ENCODE data around the gene ZBTB18.

ZBTB18 gene

DNA sequence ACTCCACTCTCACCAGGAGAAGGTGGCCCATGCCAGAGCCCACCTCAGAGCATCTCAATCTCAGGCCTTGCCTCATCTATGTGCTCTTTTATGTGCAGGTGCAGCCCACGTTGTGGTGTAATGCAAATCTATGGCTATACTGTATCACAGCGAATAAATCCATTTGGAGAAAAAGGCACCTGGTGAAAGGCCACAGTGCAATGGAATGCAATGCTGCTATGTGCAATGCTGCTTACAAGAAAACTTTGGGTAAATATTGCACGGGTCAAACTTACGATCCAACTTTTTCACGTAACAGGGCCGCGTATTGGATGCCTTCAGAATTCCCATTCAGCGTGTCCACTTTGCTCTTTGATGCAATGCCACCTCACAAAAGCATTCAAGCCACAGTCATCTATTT, 13.5 kb downstream of the ZBTB18 start:
- no peak for DNase-seq

DNA sequence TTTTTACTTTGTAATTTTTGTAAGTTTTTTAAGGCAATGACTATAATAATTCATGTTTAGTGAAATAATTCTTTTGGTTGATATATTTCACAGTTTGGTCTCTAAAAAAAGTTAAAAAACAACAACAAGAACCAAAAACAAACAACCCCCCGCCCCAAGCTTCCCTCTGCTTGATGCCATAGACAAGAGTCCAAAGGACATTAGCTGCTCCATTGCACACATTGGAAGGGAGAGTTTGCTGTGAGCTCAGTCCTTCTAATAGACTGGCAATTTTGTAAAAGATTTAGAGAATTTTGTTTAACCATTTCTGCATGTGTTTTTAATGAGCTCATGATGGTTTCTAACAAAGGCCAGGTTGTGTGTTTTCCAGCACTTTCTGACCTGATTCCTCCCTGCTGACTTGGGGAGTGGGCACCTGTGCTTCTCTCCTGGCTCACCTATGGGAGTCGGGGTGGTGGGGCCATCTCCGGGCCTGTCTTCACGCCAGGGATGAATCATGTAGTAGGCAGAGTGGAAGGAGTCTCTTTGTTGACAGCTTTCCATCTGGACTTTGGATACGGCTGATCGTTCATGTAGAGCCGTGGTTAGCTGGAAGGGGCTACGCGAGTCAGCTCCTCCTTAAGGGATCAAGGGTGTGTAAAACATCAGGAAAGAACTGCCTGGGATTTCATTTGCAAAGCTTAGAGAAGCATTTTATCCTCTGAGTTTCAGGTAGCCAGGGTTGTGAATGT, 14.1 kb downstream of the ZBTB18 start:
- peak in 1 of 2 experiments; percentile 59 for DNase-seq

DNA sequence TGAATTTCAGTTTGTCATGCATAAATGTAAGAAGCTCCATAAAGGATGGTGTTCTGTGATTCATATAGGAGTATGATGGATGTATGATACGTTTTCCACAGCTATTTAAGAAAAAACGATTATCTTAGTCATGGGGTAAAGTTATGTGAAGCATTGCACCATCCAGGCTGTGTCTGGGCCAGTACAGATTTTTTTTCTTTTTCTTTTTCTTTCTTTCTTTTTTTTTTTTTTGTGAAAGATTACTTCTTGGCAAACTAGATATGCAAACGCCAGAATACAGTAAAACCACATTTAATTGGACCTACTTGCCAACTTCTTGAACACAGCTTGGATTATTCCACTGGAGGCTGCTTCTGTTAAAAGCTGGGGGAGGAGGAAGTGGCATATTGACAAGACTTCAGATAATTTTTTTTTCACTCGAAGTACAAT, 14.9 kb downstream of the ZBTB18 start:
- DNase-seq, result no peak

DNA sequence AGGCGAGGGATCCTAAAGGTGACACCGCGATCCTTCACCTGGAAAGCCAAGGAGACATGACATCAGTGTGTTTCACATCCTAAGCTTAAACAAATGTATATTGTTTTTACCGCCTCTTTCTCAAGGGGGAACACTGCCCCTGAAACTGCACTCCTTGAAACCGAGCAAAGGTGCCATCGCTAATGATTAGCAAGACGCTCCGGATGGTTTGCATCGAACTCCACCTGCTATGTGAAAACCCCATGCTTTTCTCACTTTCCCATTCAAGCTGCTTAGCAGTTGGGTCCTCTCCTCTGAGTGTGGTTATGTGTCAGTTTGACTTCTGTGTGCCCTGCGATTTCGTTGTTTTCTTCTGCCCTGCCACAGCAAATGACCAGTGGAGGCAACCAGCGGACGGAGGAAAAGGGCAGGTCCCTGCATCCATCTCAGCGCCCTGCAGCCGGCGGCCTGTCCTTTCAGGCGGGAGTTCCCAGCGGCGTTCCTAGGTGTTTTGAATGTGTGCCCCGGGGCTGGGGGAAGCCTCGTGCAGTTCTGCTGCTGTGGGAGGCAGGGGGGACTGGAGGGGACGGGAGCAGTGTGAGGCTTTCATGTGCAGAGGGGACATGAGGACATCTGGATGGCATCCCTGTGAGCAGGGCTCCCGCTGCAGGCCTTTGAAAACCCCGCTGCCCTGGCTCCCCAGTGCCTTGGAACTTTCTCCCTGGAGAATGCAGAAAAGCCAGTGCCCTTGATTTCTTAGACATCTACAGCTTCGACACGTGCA, 16.1 kb downstream of the ZBTB18 start:
- DNase-seq, result no peak

DNA sequence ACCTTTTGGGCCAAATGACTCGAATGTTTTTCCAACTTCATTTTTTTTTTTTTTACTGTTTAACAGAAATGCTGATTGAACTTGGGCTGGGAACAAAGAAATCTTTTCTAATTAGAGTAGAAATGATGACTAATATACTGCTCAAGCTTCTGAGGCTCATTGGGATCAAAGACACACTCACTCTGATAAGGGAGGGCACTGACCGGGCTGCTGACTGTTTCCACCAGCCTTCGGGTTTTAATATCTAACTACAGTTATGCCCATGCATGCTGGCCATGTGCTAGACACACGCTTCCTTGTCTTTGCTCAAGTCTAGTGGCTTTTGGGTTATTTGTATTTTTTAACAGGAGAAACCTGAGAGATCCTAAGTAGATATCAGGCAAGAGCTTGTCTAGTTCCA, 16.8 kb downstream of the ZBTB18 start:
- DNase-seq, result no peak

DNA sequence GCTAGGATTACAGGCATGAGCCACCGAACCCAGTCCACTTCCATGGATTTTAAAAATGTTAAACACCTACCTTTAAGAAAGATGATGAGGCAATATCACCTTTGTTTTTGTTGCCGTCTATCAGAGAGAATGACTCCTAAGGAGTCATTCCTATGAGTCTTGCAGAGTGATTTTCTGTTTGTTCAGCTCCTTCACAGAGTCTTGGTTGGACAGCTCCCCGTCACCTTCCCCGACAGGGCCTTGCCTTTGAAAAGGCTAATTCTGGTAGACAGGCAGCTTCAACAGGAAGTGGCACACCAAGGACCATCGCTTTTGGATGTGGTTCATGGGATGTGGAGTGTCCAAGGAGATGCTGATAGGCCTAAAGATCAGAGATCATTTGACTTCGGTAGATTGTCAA, 17.5 kb downstream of the ZBTB18 start:
- no peak for DNase-seq

DNA sequence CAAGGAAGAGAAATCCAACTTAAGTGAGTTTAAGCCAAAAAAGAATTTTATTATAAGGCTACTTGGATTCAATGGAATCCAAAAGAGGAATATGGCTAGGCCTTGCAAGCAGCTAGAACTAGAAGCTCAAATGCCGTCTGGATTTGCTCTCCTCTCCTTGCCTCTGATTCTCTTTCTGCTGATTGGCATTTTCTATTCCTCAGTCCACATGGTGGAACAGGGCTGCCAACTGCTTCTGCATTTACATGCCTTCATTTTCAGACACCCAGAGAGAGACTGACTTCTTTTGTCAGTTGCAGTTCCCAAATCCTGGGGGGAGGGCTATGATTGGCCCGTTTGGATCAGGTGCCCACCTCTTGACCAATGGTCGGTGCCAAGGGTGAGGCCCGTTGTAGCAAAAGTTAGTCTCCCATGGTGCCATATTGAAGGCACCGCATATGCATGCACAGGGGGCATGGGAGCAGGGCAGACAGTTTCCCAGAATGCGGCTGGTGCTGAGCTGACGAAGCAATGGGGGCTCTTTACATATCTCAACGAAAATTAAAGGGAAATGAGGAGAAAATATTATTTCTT, 18.3 kb downstream of the ZBTB18 start:
- no peak for DNase-seq

DNA sequence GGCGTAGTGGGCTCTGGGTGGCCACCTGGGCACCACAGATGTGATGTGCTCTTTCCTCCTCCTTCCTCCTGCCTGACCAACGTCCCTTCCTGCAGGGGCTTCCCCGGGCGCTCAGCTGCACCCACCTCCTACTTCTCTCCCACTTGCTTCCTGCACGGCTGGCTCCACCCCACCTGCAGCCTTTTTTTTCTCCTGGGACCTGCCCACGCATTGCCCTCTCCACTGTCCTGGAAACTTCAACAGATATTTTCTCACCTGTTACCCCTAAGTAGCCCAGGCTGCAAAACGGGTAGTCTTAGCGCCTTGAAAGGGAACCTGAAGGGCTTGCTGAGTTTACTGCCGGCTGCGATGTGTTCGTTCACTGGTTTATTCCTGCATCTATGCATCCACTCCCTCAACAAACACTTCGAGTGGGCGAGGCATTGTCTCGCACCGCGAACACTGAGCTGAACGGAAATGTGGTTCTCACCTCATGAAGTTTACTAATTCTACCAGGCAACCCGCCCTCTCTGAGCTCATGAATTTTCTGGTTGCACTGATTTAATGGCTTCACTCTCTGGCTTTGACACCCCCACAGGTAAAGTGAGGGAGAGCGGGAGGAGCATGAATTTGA, 23.6 kb downstream of the ZBTB18 start:
- DNase-seq, result no peak

DNA sequence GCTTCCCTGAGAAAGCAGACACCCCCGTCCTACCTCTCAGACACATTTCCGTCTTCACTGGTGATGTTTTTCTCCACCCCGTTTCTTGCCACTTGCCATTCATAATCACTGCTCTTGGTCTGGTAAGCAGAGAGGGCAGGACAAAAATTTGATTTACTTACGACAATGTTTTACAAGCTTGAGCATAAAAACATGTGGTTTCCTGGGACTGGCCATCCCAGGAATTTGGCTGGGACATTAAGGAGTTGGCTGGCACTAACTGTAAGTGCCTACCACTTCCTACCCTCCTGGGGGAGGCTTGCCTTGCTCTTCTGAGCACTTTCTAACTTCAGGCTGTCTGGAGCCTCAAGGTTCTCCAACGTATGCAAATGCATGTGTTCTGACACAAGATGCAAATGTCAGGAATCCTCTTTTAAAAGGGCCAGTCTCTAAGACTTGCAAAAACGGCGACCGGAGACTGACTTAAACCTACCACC, 24.2 kb downstream of the ZBTB18 start:
- no peak for DNase-seq

DNA sequence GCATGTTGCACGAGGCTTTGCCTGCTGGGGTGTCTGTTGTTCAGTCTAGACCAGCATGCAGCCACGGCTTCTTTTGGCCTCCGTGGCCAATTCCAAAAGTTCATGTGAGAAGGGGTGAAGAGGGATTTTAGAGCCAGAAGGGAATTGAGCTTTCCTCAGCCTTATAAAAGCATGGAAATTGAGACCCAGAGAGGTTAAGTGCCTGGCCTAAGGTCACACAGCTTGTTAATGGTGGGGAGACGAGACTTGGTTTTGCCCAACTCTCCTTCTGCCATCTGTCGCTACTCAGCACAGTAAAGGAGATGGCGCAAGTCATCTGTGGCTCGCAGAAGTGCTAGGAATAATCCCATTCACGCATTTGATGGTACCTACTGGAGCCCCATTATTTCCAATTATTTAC, 25.7 kb downstream of the ZBTB18 start:
- DNase-seq, result no peak

DNA sequence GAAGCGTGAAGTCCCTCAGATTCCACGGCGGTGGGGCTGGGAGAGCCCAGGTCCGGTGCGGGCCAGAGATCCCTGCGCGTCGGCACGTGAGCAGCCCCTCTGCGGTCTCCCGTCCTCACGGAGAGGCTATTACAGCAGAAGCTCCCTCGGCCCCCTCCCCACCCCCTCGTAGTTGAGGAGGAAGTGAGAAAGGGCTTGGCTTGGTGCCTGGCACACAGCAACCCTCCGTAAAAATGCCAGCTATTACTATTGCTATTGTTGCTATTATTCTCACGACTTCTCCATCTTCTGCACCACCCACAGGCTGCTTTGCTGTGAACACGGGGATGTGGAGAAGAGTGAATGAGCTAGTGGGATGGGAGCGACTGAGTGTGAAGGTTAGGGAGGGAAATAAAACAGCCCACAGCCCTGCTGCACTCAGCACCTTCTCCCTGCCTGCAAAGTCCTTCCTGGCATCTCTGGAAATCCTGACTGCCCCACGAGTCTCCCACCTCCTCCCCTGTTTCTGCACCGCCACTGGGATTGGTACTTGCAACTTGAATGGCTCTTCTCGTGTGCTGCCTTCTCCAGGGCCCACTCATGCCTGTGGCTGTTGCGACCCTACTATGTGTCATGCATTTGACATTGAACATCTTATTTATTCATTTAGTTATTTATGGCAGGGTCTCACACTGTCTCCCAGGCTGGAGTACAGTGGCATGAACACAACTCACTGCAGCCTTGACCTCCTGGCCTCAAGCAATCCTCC, 26.6 kb downstream of the ZBTB18 start:
- DNase-seq, result no peak

DNA sequence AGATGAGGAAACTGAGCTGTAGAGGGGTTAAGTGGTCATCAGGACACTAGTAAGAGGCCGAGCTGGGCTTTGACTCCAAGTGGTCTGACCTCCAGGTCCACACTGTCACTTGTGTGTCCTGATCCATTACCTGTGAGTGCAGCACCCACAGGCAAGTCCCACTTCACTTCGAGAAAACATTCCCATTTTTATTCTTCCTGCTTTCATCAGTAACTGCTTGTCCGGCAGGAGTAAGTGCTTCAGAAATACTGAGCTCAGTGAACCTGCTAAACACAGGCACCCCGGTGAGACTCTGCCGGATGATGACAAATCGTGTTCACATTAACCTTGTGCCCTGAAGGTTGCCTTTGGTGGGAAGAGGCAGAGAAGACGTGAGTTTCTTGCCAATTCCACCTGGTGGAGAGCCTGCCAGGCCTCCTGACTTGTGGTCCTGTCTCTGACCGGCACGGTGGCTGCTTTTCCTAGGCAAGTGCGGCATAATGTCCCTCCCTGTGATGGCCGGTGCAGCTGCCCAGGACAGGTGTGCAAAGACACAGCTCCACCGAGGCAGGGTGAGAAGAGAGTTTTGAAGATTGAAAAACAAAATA, 29.4 kb downstream of the ZBTB18 start:
- DNase-seq, result no peak

DNA sequence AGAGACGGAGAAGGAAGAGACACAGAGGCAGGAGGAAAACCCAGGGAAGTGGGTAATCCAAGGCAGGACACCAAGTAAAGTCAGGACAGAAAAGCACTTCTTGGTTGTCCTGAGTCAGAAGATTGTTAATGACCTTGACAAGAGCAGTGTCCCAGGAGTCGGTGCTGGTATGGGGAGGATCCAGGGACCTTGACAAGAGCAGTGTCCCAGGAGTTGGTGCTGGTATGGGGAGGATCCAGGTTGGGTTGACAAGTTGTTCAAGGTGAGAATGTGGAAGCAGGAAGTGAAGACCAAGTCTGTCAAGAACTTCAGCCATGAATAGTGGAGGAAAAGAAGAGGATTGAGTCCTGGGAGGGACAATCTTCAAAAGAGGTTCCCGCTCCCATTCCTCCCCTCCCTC, 31.9 kb downstream of the ZBTB18 start:
- no peak for DNase-seq

DNA sequence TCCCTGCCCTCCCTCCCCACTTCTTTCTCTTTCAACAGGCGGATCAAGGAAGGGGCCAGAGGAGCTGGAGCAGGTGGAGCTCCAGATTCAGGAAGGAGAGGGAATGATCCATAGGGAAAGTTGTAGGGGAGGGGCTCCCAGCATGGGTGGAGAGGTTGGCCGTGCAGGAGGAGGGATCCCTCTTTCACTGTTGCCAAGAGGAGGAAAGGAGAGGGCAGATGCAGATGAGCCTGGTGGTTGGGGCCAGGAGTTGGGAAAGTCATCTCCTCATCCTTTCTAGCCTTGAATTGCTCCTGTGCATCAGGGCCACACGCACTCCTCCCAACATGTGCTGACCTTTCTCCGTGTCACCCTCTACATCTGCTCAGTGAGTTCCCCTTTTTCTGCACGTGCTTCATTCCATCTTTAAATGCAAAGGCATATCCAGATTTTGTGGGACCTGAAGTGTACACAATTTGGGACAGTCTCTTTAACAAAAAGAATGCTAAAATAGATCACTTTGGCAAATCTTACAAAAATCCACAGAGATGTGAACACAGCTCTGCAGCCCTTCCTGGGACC, 32.4 kb downstream of the ZBTB18 start:
- DNase-seq, result no peak

DNA sequence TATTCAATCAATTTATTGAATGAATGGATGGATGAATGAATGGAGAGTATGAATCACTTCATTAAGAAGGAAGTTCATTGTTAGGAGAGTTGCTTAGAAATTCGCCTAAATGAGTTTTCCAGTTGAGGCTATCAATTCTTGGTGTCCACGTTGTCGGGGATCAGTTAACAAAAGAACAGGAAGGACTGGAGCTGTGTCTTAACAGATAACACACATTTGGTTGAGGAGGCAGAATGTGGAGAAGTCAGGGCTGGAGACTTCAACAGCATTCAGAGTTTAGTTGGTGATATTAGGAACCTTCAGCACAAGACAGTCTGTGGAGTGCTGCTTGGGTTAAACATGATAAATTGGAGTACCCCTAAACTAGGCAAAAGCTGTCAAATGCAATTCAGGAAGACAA, 33.7 kb downstream of the ZBTB18 start:
- DNase-seq, result no peak

DNA sequence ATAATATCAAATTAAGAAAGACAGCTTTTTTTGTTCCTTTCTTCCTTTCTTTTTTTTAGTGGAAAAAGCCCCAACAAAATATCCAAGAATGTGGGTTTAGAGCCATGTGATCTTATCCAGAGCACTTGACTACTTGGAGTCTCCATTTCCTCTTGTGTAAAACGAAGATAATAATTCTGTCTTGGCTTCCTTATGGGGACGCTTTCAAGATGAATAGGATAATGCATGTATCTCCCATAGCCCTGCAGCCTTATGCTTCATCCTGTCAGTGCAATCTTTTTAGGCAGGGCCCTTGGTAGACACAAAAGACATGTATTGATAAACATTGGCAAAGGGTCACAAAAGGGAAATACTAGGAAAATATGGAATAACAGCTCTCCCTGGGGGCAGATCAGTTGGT, 34.8 kb downstream of the ZBTB18 start:
- DNase-seq, result no peak

DNA sequence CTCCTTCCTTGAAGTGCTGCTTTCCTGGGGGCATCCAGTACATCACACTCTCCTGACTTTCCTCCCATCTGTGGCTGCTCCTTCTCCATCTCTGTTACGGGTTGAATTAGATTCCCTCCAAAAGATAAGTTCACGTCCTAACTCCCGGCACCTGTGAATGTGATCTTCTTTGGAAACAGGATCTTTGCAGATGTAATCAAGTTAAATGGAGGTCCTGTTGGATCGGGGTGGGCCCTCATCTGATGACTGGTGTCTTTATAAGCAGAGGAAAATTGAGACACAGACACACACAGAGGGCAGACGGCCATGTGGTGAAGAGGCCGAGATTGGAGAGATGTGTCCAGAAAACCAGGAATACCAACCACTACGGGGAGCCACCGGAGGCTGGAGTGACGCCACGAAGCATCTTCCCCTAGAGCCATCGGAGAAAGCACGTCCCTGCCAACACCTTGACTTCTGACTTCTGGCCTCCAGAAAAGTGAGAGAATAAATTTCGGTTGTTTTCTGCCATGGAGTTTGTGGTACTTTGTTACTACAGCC, 36.0 kb downstream of the ZBTB18 start:
- peak in 1 of 2 experiments; percentile 71 for DNase-seq

DNA sequence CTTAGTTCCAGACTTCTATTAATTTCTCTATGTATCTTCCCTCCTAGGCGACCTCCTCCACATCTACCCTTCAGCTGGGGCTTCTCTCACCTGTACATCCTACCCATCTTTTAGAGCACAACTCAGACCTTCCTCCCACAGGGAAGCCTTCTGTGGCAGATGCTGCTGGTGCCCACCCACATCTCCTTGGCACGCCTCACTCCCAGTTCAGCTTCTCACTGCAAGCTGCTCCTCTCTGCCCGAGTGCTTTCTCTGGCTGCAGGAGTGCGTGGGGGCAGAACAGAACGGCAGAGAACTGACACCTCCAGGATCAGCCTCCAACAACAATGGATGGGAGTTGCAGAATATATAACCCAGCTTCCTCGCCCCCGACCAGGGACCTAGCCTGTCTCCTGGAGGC, 36.5 kb downstream of the ZBTB18 start:
- peak in 1 of 2 experiments; percentile 71 for DNase-seq

DNA sequence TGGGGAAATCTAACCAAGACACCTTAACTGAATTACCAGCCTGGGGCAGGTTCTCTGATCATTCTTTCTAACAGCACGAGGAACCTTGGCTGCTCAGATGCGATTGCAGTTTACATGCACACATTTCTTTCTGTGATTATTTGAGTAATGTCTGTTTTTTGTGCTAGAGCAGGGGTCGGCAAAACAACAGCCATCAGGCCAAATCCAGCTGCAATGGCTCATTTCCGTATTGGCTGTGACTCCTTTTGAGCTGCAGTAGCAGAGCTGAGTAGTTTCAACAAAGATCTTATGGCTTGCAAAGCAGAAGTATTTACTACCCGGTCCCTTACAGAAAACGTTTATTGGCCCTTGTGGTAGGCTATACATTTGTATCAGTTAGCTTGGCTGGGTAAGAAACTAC, 37.1 kb downstream of the ZBTB18 start:
- no peak for DNase-seq

DNA sequence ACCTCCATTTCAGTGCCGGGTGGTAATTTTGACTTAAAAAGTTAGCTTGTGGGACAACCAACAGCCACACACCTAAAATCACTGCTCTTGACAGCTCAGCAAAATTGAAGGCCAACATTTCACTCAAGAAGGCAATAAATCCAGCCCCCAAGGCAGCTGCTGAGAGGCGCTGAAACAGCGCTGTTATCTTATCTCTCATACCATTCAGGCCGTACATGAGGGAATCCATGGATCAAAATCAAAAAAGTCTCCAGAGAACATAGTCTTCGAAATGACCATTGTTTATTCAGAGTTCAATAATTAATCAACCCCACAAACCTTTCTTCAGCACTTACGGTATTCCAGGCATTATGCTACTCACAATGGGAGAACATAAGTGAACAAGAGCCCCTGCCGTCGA, 38.5 kb downstream of the ZBTB18 start:
- no peak for DNase-seq

DNA sequence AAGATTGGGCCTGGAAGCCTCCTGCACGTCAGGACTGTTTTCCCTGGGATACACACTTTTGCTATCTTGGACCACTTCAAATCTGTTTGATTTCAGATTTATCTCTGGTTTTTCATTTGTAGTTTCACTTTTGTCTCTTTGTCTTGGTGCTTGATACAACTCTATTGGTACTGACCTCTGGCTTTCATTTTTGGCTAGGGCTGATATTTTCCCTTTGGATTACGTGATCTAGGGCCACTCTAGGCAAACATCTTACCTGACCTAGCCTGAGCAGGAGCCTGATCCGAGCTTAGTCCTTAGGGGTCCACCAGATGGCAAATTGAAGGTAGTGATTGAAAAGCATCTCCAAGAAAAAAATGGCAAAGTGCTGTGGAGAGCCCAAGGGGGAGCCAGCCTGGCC, 39.6 kb downstream of the ZBTB18 start:
- DNase-seq, result no peak
